Motor neuron (in vitro differentiated cells): Measurements from ENCODE around the gene KCNK3. TPM values are rescaled to one million over a fixed set of nuclear protein-coding genes. Genes with fewer than 3 reads are reported as not detected.

Experiments
- ATAC-seq, 8 experiments: fragments of 200-7000 bp; cut with Tn5 transposase; replicated peaks in 6 of 8; 2 replicates each; pipeline ENCODE4 v1.8.0; 2021; ENCODE audit warnings: mild to moderate bottlenecking in 8 of 8, moderate library complexity in 8 of 8
- H3K27ac ChIP-seq, 2 donors: fragments of 250-450 bp; sonication (Bioruptor Pico); 2 replicates each; pipeline ENCODE4 v1.9.0; 2021; ENCODE audit warnings: antibody characterized with exemption in 2 of 2, mild to moderate bottlenecking in 2 of 2, moderate library complexity in 1 of 2
- H3K4me1 ChIP-seq, 2 donors: fragments of 250-450 bp; sonication (Bioruptor Pico); replicated peaks in 1 of 2; 2 replicates each; pipeline ENCODE4 v1.6.1; 2021; ENCODE audit warnings: antibody characterized with exemption in 2 of 2, mild to moderate bottlenecking in 2 of 2, moderate library complexity in 1 of 2
- H3K4me3 ChIP-seq, 5 donors: fragments of 250-450 bp; sonication (Bioruptor Pico); 2 replicates each; pipeline ENCODE4 v1.9.0; 2021; ENCODE audit warnings: antibody characterized with exemption in 5 of 5, mild to moderate bottlenecking in 5 of 5, moderate library complexity in 4 of 5
- WGBS, 10 experiments: fragments of 450-650 bp; shearing (Covaris generic); methylation state at CpG; one replicate each; pipeline ENCODE4 v1.0.0; 2022; 5-methylcytosine and 5-hydroxymethylcytosine counted together
- in situ Hi-C, 9 experiments: fragments of 400-800 bp; cut with MboI; loops; one replicate each; pipeline ENCODE4 v1.15.0; 2021; ENCODE audit warnings: low sequenced_read_pairs in 9 of 9, low pct_unique_long_range_greater_than_20kb in 2 of 9; ENCODE audit not compliant: unreplicated experiment in 9 of 9
- total RNA-seq, 8 experiments: library from RNA; unstranded; fragments of 300-600 nt; gene quantifications; 2 replicates each; pipeline versions ENCODE4 v1.2.3 to v1.2.4, GENCODE V29; 2022

The KCNK3 gene
- total RNA-seq, 8 experiments from 2014 or later, result 0.13 to 15.5 (median 6.9) TPM

DNA sequence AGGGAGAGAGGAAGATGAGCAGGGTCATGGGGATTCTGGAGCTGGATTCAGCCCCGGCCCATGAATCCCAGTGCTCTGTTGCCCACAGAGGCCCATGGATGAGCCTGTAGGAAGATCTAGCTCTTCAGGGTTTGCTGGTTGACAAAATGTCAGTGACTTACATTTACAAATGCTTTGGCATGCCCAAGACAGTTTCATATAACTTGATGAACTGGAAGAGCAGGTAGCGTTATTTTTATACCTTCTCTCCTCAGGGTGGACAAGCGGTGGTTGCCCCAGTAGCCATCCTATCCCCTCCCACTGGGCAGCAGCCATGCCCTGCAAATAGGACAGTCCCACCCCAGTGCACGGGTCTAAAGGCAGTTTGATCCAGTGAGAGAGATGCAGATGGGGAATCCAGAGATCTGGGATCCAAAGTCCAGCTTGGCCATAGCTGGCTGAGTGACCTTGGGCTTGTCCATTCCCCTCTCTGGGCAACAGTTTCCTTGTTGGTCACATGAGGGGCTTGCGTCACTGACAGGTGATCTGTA, 21.5 kb upstream of the KCNK3 start:
- 50 to 100% (median 75%) methylated on average over 1 to 2 of the region's 5 CpGs; no CpG with 5 or more reads in 3 of the 10 experiments for WGBS, 10 experiments
- in situ Hi-C loops, result no loop called here
- no peak overlapping the region for H3K4me3 ChIP-seq
- H3K27ac ChIP-seq, result no peak overlapping the region
- no peak for ATAC-seq
- no peaks in the 10 kb centered on the region for H3K4me1 ChIP-seq

DNA sequence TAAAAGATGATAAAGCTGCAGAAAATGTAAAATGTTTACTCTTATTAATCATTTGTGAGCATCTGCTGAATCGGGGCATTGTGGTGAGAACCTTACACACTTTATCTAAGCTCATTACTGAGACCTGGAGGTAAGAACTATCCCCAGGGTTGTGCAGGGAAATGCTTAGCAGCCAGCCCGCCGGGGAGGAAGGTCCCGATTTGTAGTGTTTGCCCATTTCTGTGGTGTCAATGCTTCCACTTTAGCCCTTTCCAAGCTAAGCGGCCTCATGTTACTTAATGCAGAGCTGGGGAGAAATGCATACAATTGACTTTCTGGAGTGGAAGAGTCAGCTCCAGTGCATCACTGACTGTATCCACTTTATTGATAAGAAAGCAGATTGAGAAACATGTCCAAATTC, 20.8 kb upstream of the KCNK3 start:
- WGBS, 10 experiments, result 54 to 92% (median 83%) methylated on average over 1 to 5 of the region's 5 CpGs; no CpG with 5 or more reads in 3 of the 10 experiments

DNA sequence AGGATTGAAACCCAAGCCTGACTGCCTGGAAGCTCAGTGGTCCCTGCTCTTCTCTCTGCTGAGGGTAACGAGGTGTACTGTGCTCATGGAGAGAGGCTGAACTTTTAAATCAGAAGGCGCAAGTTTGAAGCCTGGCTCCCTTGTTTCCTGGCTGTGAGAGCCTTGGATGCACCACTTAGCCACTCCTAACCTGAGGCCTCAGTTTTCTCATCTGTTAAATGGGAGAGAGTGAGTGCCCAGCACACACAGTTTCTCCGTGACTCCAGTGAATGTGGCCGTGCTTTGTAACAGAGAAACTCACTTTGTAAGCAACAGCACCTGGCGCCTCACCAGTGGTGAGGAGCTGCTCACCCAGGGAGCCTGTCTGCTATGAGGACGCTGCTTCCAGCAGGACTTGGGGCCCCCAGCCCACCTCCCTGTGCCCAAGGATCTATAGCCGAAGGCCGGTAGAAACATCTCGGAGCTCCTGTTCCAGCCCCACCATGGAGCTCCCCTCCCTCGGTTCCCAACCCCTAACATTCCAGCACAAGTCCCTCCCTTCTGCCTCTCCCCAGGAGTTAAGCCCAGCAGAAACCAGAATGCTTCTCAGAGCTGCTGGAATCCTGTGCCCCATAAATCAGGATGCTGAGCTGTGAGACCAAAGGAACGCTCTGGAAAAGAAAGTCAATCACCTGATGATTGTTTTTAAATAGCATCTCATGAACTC, 20.3 kb upstream of the KCNK3 start:
- WGBS, 10 experiments, result 59 to 100% (median 83%) methylated on average over 1 to 6 of the region's 11 CpGs; no CpG with 5 or more reads in 5 of the 10 experiments
- H3K4me3 ChIP-seq, result no peak overlapping the region
- in situ Hi-C loops, result no loop called here
- no peaks in the 10 kb centered on the region for H3K4me1 ChIP-seq
- no peak for ATAC-seq
- no peak overlapping the region for H3K27ac ChIP-seq

More for the DNA sequence above, 20.8 kb upstream of the KCNK3 start:
- H3K27ac ChIP-seq, result no peak overlapping the region
- H3K4me1 ChIP-seq, result no peaks in the 10 kb centered on the region
- ATAC-seq, result no peak
- in situ Hi-C loops, result no loop called here
- no peak overlapping the region for H3K4me3 ChIP-seq

DNA sequence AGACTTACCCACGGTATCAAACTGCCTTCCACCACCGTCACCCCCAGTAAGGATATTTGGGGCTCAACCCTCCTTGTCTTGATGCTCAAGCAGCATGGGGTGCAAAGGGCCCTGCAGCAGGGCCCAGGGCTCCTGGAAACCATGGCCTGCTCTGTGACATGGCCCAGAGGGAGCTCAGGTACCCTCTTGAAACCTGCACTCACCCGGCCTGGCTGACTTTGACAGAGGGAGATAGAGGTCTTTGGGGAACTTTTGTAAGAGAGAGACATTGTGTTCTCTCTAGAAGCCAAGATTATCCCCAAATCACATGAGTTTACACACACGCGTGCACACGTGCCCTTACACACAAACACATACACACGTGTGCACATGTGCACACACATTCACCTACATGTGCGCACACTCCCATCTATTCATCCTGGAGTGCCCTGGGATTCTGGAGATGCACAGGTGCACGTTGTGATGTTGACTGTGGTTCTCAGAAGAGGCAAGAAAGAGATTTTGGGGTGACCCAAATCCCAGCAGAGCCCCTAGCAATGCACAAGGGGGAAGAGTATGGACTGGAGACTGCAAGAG, 19.6 kb upstream of the KCNK3 start:
- Histone ChIP-seq H3K4me3 (no peak overlapping the region), H3K4me1 (no peaks in the 10 kb centered on the region), H3K27ac (no peak overlapping the region)
- in situ Hi-C loops, result no loop called here
- 0 to 94% (median 48%) methylated on average over 1 to 8 of the region's 9 CpGs; no CpG with 5 or more reads in 3 of the 10 experiments for WGBS, 10 experiments
- no peak for ATAC-seq

DNA sequence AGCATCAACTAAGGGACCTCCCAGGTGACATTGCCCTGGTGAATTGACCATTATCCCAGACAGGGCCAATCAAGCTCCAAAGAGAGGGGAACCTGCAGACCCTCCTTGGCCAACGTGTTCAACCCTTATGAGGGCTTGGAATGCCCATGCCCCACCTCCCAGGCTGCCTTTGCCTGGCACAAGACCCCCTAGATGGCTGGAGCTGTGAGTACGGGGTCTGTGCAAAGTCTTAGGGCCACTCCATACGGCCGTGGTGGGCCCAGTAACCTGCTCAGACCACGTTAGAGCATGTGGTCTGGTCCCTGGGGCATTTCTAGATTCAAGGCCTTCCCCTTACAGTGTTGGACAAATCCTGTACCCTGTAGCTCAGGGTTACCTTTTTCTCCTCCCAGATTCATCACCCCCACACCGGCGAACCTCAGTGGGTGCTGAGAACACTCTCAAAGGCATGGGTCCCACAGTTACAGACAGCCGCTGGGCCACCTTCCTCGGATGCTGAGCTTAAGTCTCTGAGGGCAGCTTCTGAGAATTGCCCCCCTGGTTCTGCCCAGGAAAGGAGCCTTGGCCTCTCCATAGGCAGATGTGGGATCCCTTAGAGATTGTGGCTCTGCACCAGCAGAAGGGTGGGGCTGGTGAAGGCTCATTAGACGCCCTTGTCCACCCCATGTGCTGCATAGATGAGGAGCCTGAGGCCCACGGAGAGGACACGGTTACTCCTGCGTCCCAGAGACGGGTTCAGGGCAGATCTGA, 18.3 kb upstream of the KCNK3 start:
- Histone ChIP-seq H3K27ac (no peak overlapping the region), H3K4me3 (no peak overlapping the region), H3K4me1 (no peaks in the 10 kb centered on the region)
- in situ Hi-C loops, result no loop called here
- ATAC-seq, result peak in 2 of 8 experiments; percentile 61 to 91
- WGBS, 10 experiments, result 22 to 100% (median 85%) methylated on average over 3 to 10 of the region's 14 CpGs; no CpG with 5 or more reads in 7 of the 10 experiments

DNA sequence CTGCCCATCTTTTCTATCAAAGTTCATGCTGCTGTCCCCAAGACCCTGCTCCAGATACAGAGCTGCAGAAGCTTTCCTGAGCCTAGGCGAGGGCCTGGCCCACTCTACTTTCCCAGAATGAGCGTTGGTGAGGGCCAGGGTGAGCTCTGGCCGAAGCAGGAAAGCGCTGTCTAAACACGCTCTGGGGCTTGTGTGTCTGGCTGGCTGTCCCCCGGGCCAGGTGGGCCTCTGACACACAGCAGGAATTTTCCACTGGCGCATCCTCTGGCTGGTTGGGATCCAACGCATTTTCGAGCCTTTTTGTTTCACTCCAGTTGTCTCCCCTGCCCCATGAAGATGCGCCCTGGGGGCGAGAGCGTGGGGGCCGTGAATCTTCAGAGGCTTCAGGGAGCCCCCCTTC, 17.8 kb upstream of the KCNK3 start:
- in situ Hi-C loops, result no loop called here
- ATAC-seq, result no peak

DNA sequence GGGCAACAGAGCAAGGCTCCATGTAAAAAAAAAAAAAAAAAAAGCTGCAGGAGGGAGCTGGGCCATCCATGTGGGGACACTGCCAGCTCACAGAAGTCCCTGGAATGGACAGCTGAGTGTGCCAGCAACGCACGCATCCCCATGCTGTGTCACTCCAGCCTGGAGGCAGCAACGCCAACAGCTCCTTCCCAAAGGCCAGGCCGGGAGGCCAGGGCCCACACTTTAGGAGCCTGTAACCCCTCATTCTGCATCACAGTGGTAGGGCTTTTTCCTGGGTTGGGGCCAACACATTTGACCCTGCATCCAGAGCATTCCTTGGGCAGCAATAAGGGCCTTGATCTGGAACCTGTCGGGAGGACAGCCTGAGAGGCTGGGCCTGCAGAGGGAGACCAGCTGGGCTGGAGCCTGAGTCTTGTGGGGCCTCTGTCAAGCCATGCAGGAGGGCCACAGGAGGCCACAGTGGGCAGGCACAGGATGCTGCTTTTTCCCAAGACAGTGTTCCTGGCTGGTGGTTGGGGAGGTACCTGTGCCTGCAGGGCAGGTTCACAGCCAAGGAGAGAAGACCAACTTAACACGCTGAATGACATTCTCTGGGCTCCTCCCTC, 16.8 kb upstream of the KCNK3 start:
- no peak overlapping the region for H3K27ac ChIP-seq
- H3K4me1 ChIP-seq, result no peaks in the 10 kb centered on the region
- 40 to 100% (median 80%) methylated on average over 1 to 4 of the region's 6 CpGs; no CpG with 5 or more reads in 5 of the 10 experiments for WGBS, 10 experiments
- H3K4me3 ChIP-seq, result no peak overlapping the region
- ATAC-seq, result no peak
- in situ Hi-C loops, result no loop called here

More for the DNA sequence above, 17.8 kb upstream of the KCNK3 start:
- WGBS, 10 experiments, result 60 to 90% (median 68%) methylated on average over 2 to 12 of the region's 13 CpGs; no CpG with 5 or more reads in 3 of the 10 experiments
- Histone ChIP-seq H3K4me1 (no peaks in the 10 kb centered on the region), H3K4me3 (no peak overlapping the region), H3K27ac (no peak overlapping the region)

DNA sequence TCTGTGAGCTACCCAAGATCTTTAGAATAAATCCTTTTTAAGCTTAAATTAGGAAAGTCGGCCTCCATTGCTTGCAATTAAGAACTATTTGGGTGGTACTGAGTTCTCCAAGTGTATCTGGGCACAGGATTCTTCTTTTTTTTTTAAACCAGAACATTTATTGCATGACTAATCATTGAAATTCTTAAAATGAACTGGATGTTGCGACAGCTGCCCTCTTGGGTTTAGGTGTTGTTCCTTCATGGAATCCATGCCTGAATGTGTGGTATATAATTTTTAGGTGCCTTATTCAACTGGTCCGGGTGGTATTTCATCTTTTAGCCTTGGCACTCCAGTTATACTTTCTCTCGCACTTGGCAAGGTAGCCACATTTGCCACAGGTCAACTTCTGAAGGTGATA, 14.5 kb upstream of the KCNK3 start:
- no peak overlapping the region for H3K27ac ChIP-seq
- ATAC-seq, result no peak
- in situ Hi-C loops, result no loop called here
- no peak overlapping the region for H3K4me3 ChIP-seq
- 42 to 90% (median 80%) methylated on average over 1 to 4 of the region's 4 CpGs; no CpG with 5 or more reads in 1 of the 10 experiments for WGBS, 10 experiments
- peaks cover 0 to 12% of the 10 kb centered on the region in 2 donors for H3K4me1 ChIP-seq

DNA sequence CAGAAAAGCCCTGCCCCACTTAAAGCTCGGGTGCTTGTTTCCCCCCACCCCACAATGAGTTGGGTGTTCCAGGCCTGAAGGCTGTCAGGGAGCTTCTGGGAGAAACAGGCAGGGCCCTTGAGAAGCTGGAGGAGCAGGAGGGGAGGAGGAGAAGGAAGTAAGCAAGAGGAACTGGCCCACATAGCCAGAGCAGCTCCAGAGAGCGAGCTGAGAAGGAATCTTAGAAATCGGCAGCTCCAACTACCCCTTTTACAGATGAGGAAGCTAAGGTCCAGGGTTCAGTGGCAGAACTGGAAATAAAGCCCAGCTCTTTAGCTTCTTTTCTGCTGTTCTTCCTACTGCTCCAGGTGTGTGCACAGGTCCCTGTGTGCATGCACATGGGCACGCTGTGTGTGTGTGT, 12.7 kb upstream of the KCNK3 start:
- no peak overlapping the region for H3K27ac ChIP-seq
- ATAC-seq, result no peak
- no peak overlapping the region for H3K4me3 ChIP-seq
- in situ Hi-C loops, result no loop called here
- 40 to 77% (median 58%) methylated on average over 1 to 4 of the region's 4 CpGs; no CpG with 5 or more reads in 6 of the 10 experiments for WGBS, 10 experiments
- H3K4me1 ChIP-seq, result peaks cover 2 to 20% of the 10 kb centered on the region in 2 donors

DNA sequence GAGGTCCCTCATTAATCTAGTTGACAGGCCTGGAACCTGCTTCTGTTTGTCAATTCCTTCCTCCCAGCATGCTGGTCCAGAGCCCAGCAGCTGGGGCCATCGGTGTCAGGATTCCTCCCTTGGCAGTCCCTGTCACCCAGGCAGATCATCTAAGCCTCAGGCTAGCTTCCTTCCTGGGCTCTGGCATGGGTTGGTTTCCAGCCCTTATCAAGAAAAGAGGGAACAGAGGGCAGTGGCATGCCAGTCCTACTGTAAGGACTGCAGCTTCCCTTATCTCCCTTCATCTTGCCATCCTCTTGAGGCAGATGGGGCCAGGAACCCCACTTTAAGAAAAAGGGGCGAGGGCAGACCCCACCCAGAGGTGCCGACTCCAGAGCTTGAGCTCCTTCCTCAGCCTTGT, 10.9 kb upstream of the KCNK3 start:
- WGBS, 10 experiments, result 0 to 100% (median 40%) methylated on average over 1 of the region's 3 CpGs; no CpG with 5 or more reads in 4 of the 10 experiments
- H3K27ac ChIP-seq, result peak overlapping the region in 1 of 2 donors; percentile 15
- in situ Hi-C loops, result no loop called here
- ATAC-seq, result no peak
- peaks cover 19 to 38% of the 10 kb centered on the region in 2 donors for H3K4me1 ChIP-seq
- H3K4me3 ChIP-seq, result no peak overlapping the region

DNA sequence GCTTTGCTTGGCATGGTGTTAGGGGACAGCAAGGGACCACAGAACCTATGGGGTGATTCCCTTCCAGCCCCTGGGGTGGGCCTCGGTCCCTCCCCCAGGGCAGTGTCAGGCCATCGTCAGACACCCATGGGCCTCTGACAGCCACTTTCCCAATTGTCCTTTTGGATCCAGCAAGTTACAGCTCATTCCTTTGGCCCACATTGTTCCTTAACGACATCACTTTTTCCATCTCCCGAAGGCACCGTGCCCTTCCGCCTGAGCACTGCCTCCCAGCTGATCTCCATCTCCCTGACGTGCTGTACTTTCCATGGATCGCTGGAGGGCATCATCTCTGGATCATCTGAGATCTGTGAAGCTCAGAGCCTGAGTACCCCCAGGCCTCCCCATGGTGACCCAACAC, 10.4 kb upstream of the KCNK3 start:
- WGBS, 10 experiments, result 60 to 100% (median 75%) methylated on average over 1 to 5 of the region's 8 CpGs; no CpG with 5 or more reads in 6 of the 10 experiments
- no peak for ATAC-seq
- no peak overlapping the region for H3K4me3 ChIP-seq
- peaks cover 24 to 42% of the 10 kb centered on the region in 2 donors for H3K4me1 ChIP-seq
- in situ Hi-C loops, result no loop called here
- no peak overlapping the region for H3K27ac ChIP-seq

DNA sequence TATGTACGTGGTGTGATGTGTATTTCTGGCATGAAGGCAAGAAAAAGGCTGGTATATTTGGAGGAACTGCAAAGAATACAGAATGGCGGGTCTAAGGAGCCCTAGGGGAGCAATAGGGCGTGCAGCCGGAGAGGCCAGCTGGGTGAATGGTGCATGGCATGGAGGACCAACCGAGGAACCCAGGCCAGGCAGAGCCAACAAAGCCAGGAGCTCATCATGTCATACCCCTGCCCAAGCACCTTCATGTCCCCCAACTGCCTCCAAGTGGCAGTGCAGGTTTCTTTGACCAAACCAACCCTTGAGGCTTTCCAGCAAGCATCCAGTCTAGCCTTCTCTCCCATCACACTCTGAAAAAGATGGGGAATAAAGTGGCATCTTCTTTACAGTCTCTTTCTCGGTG, 8.9 kb upstream of the KCNK3 start:
- ATAC-seq, result no peak
- WGBS, 10 experiments, result 0 to 100% (median 84%) methylated on average over 1 to 5 of the region's 6 CpGs; no CpG with 5 or more reads in 5 of the 10 experiments
- H3K4me1 ChIP-seq, result peaks cover 34 to 57% of the 10 kb centered on the region in 2 donors
- in situ Hi-C loops, result no loop called here
- H3K27ac ChIP-seq, result no peak overlapping the region
- no peak overlapping the region for H3K4me3 ChIP-seq
